HepG2 (cell line): Measurements from ENCODE around the gene SLFN12L. TPM values are rescaled to one million over a fixed set of nuclear protein-coding genes. Genes with fewer than 3 reads are reported as not detected.

Experiments used
- ATAC-seq: fragments of 200-7000 bp; cut with Tn5 transposase; 3 replicates; pipeline ENCODE4 v1.9.1; 2020; ENCODE audit warnings: mild to moderate bottlenecking, moderate library complexity
- BruUV-seq: library from RNA; stranded (reverse); fragments of 400-500 nt; replicated peaks from 2 replicates; lab custom pipeline; 2021; lab: Mats Ljungman, UMichigan
- CTCF ChIA-PET: fragments of 300-600 bp; formaldehyde crosslinking; extraction: SDS; loops from one replicate; lab custom pipeline; 2021; ENCODE audit warnings: low total read pairs, inconsistent platforms, low intra/inter-chr PET ratio; lab: Yijun Ruan, JAX
- POLR2A ChIA-PET: fragments of 350-600 bp; sonication (Branson Sonifier 250); formaldehyde crosslinking; loops from one replicate; lab custom pipeline; 2020; ENCODE audit warnings: antibody characterized with exemption, inconsistent platforms; lab: Yijun Ruan, JAX
- DNase-seq: peaks from one replicate; pipeline ENCODE4 v3.0.0-alpha.2; 2015; ENCODE audit warnings: low spot score
- FAIRE-seq: peaks from 3 replicates; lab custom pipeline; 2011; peaks lifted over from hg19 to GRCh38; lab: Jason Lieb, UNC
- H2AFZ ChIP-seq: one replicate; pipeline ENCODE4 v1.6.1; 2011; ENCODE audit warnings: low read length, inconsistent platforms
- H3K27ac ChIP-seq: fragments of 300-600 bp; 3 replicates; pipeline ENCODE4 v1.8.0; 2011; ENCODE audit warnings: mixed run types, mild to moderate bottlenecking, mixed read lengths, low read length, inconsistent platforms; ENCODE audit not compliant: insufficient read depth; ENCODE audit errors: extremely low read length
- H3K27me3 ChIP-seq, 2 experiments: fragments of 200-600 bp in 1 of 2; 2 replicates in 1 of 2; 3 replicates in 1 of 2; pipeline versions ENCODE4 v1.6.0 to v1.8.0; 2011; ENCODE audit warnings: low read length in 2 of 2, mild to moderate bottlenecking in 2 of 2, moderate library complexity in 2 of 2, inconsistent platforms in 1 of 2; ENCODE audit not compliant: insufficient read depth in 2 of 2, control insufficient read depth in 1 of 2
- H3K36me3 ChIP-seq, 2 experiments: fragments of 200-600 bp in 1 of 2; replicated peaks in 1 of 2; 2 replicates in 1 of 2; 3 replicates in 1 of 2; pipeline versions ENCODE4 v1.5.1 to v1.8.0; 2011; ENCODE audit warnings: low read length in 2 of 2, inconsistent platforms in 1 of 2; ENCODE audit not compliant: insufficient read depth in 2 of 2, control insufficient read depth in 1 of 2
- H3K4me1 ChIP-seq: 2 replicates; pipeline ENCODE4 v1.5.1; 2012; ENCODE audit warnings: low read length, inconsistent platforms; ENCODE audit not compliant: insufficient read depth
- H3K4me2 ChIP-seq: 2 replicates; pipeline ENCODE4 v1.6.0; 2011; ENCODE audit warnings: low read depth, low read length, inconsistent platforms
- H3K4me3 ChIP-seq, 3 experiments: fragments of 200-600 bp in 1 of 3; sonication (generic), shearing (Covaris generic) in 1 of 3; replicated peaks in 1 of 3; 2 replicates each; pipeline ENCODE4 v1.5.1; 2011 to 2016; ENCODE audit warnings: low read length in 3 of 3, inconsistent platforms in 2 of 3, low read depth in 2 of 3, mild to moderate bottlenecking in 2 of 3, control low read depth in 1 of 3, mixed read lengths in 1 of 3; ENCODE audit not compliant: insufficient read depth in 1 of 3
- H3K79me2 ChIP-seq: one replicate; pipeline ENCODE4 v1.6.1; 2011; ENCODE audit warnings: low read length, inconsistent platforms; ENCODE audit not compliant: insufficient read depth
- H3K9ac ChIP-seq: 2 replicates; pipeline ENCODE4 v1.6.0; 2011; ENCODE audit warnings: mild to moderate bottlenecking, low read depth, low read length, inconsistent platforms; ENCODE audit not compliant: insufficient read depth
- H3K9me3 ChIP-seq: 2 replicates; pipeline ENCODE4 v1.5.1; 2012; ENCODE audit warnings: mild to moderate bottlenecking, low read length
- H4K20me1 ChIP-seq: 2 replicates; pipeline ENCODE4 v1.6.0; 2011; ENCODE audit warnings: inconsistent platforms, mild to moderate bottlenecking, low read length, moderate library complexity; ENCODE audit not compliant: insufficient read depth
- ARID2 ChIP-seq: sonication (generic); formaldehyde crosslinking; IDR thresholded peaks from 2 replicates; pipeline ENCODE4 v1.8.1; 2022; ENCODE audit warnings: mild to moderate bottlenecking, missing genetic modification reagents, borderline replicate concordance
- ETV6 ChIP-seq: sonication (generic); formaldehyde crosslinking; conservative IDR thresholded peaks from 2 replicates; pipeline ENCODE4 v1.4.0; 2020; ENCODE audit warnings: missing genetic modification reagents
- FOXO1 ChIP-seq: sonication (generic); formaldehyde crosslinking; IDR thresholded peaks from 2 replicates; pipeline ENCODE4 v1.4.0; 2020; ENCODE audit warnings: missing genetic modification reagents
- GPN1 ChIP-seq: sonication (generic); formaldehyde crosslinking; IDR thresholded peaks from 2 replicates; pipeline ENCODE4 v1.5.1; 2020; ENCODE audit warnings: missing genetic modification reagents, borderline replicate concordance
- HDAC6 ChIP-seq: fragments of 200-600 bp; sonication (generic); IDR thresholded peaks from 2 replicates; pipeline ENCODE4 v1.7.0; 2017; ENCODE audit warnings: mild to moderate bottlenecking, antibody characterized with exemption, low read length, low read depth
- HNF1A ChIP-seq, 2 experiments: sonication (generic) in 1 of 2; formaldehyde crosslinking in 1 of 2; IDR thresholded peaks; 2 replicates each; pipeline versions ENCODE4 v1.4.0 to v1.6.1; 2016 to 2020; ENCODE audit warnings: borderline replicate concordance in 1 of 2, low read depth in 1 of 2, mild to moderate bottlenecking in 1 of 2, missing genetic modification reagents in 1 of 2
- NR2F6 ChIP-seq, 2 experiments: IDR thresholded peaks; 2 replicates each; pipeline ENCODE4 v1.6.1; 2016; ENCODE audit warnings: antibody characterized with exemption in 1 of 2, mild to moderate bottlenecking in 1 of 2
- TSC22D2 ChIP-seq: sonication (generic); formaldehyde crosslinking; IDR thresholded peaks from 2 replicates; pipeline ENCODE4 v1.5.1; 2020; ENCODE audit warnings: missing genetic modification reagents, mild to moderate bottlenecking, borderline replicate concordance
- ZNF713 ChIP-seq: sonication (generic); formaldehyde crosslinking; IDR thresholded peaks from 2 replicates; pipeline ENCODE4 v1.4.0; 2020; ENCODE audit warnings: mild to moderate bottlenecking, missing genetic modification reagents
- ZNF772 ChIP-seq: sonication (generic); formaldehyde crosslinking; IDR thresholded peaks from 2 replicates; pipeline ENCODE4 v1.5.0; 2020; ENCODE audit warnings: mild to moderate bottlenecking, missing genetic modification reagents
- WGBS: methylation state at CpG from one replicate; pipeline ENCODE4 v1.1.6; 2017; ENCODE audit warnings: low lambda C conversion rate; 5-methylcytosine and 5-hydroxymethylcytosine counted together
- in situ Hi-C: cut with HindIII; loops from 2 replicates; pipeline ENCODE4 v1.10.0; 2017; ENCODE audit warnings: low pct_unique_long_range_greater_than_20kb; ENCODE audit not compliant: extremely low pct_ligation_motif_present
- intact Hi-C: fragments of 100-400 bp; cut with micrococcal nuclease; formaldehyde crosslinking; loops from one replicate; pipeline ENCODE4 v1.10.0; 2022; ENCODE audit not compliant: unreplicated experiment
- polyA plus RNA-seq, 8 experiments: library from polyadenylated mRNA; depleted of rRNA in 3 of 8; stranded (reverse) in 7 of 8; unstranded in 1 of 8; fragments of >200 nt; fragmentation: Illumina TruSeq in 4 of 8; extraction: Trizol in 4 of 8; gene quantifications; 2 replicates each; pipeline versions ENCODE4 v1.2.1 to v1.2.3, GENCODE V29; 2011 to 2016; ENCODE audit warnings: low read depth in 4 of 8, missing spikeins in 1 of 8, mixed read lengths in 1 of 8; ENCODE audit not compliant: insufficient read depth in 1 of 8
- total RNA-seq, 5 experiments: library from RNA; depleted of rRNA; stranded (reverse); fragments of >200 nt; fragmentation: Illumina TruSeq; extraction: Trizol; gene quantifications; 2 replicates each; pipeline ENCODE4 v1.2.3, GENCODE V29; 2016; ENCODE audit warnings: low read depth in 1 of 5

Gene SLFN12L
- total and polyA plus RNA-seq, 2 of the 13 experiments (the other 11 are each of a cell fraction or from before 2014, with no cell fraction given) = not detected

- Histone ChIP-seq H3K9me3 (no peaks in the 10 kb centered on the region), H3K79me2 (no peaks in the 10 kb centered on the region), H3K9ac (no peak overlapping the region), H2AFZ (no peak overlapping the region), H3K4me2 (no peak overlapping the region), H3K4me1 (no peaks in the 10 kb centered on the region), H3K27me3 (0 out of 5 replicates have a peak, but pooled peaks cover 0 to 3% of the 10 kb centered on the region in 2 experiments), H3K4me3 (no peak overlapping the region), H3K36me3 (no peaks in the 10 kb centered on the region), H4K20me1 (no peaks in the 10 kb centered on the region), H3K27ac (no peak overlapping the region)
- ChIA-PET POLR2A (no interaction called here), CTCF (interaction anchor here (1.3 to 1.8 kb wide), 2 partner anchors 227 to 1120 kb away, joined by 3 to 7 read pairs; no protein-coding TSS in a partner anchor)
- ATAC-seq (no peak), DNase-seq (no peak), FAIRE-seq (no peak)
- intact Hi-C loops (loop anchor here (1.0 to 10.0 kb wide), 2 partner anchors 227 to 1115 kb away; no protein-coding TSS in a partner anchor), in situ Hi-C loops (loop anchor here (5.0 to 25.0 kb wide), 3 partner anchors 227 to 1127 kb away; no protein-coding TSS in a partner anchor)
- BruUV-seq = no TSS peak
- WGBS = 36% methylated on average over 5 of the region's 5 CpGs
- no peak for TF ChIP-seq HNF1A (IDR thresholded peaks at IDR 0.05; ENCODE audit: low read depth)
- TF ChIP-seq HNF1A (CRISPR knock-in tag; IDR thresholded peaks at IDR 0.05; ENCODE audit: borderline replicate concordance) = no peak
- TF ChIP-seq HDAC6 = no peak
- no peak for TF ChIP-seq ETV6 (CRISPR knock-in tag)
- TF ChIP-seq ZNF772 (CRISPR knock-in tag) = no peak
- no peak for TF ChIP-seq NR2F6 (IDR thresholded peaks at IDR 0.05)
- no peak for TF ChIP-seq NR2F6 (CRISPR knock-in tag; IDR thresholded peaks at IDR 0.05)
- TF ChIP-seq FOXO1 (CRISPR knock-in tag) = no peak
- TF ChIP-seq GPN1 (CRISPR knock-in tag) = no peak
- TF ChIP-seq ZNF713 (CRISPR knock-in tag) = no peak
- no peak for TF ChIP-seq ARID2
- TF ChIP-seq TSC22D2 (CRISPR knock-in tag) = no peak
Observed at GRCh38 chr17:35539659-35540026, 2.2 kb upstream of the SLFN12L start.
